ENCODE data around the gene RUNX1.

Gene RUNX1

DNA sequence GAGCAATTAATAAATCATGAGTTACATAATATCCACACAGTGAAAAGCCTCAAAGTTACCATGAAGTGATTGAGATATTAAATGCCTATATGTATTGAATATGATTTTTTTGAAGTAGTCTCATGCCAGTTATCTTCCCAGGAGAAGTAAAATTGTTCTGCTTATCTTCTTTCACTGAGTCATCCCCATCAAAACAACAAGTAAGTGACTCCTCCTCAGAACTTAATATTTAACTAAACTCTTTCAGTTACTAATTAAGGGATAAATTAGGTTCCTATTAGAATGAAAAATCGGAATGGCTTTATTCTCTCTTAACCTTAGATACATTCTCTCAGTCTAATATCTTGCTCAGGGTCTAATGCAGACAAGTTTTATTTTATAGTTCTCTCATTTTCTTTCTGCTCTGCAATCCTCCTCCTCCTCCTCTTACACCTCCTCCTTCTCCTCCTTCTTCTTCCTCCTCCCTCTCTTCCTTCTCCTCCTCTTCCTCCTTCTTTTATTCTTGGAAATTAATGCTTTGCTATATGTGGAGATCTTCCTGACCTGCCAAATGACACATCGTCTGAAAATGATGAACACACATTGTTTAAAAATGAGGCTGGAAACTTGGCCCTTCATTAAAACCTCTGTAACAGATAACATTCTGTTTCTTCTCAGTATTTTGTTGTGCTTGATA, 110.9 kb downstream of the RUNX1 start:
- H2AFZ ChIP-seq: no peak overlapping the region
- H3K9me3 ChIP-seq (ENCODE audit: control insufficient read depth, low read length): no peaks in the 10 kb centered on the region
- H3K27ac ChIP-seq: no peak overlapping the region
- TF ChIP-seq, protein P1, sequence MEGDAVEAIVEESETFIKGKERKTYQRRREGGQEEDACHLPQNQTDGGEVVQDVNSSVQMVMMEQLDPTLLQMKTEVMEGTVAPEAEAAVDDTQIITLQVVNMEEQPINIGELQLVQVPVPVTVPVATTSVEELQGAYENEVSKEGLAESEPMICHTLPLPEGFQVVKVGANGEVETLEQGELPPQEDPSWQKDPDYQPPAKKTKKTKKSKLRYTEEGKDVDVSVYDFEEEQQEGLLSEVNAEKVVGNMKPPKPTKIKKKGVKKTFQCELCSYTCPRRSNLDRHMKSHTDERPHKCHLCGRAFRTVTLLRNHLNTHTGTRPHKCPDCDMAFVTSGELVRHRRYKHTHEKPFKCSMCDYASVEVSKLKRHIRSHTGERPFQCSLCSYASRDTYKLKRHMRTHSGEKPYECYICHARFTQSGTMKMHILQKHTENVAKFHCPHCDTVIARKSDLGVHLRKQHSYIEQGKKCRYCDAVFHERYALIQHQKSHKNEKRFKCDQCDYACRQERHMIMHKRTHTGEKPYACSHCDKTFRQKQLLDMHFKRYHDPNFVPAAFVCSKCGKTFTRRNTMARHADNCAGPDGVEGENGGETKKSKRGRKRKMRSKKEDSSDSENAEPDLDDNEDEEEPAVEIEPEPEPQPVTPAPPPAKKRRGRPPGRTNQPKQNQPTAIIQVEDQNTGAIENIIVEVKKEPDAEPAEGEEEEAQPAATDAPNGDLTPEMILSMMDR (IDR thresholded peaks at IDR 0.05): no peak
- H3K4me2 ChIP-seq (ENCODE audit: low read length): no peak overlapping the region
- H3K4me1 ChIP-seq: no peaks in the 10 kb centered on the region
- no peaks in the 10 kb centered on the region for H3K36me3 ChIP-seq (ENCODE audit: control insufficient read depth, insufficient read depth, low read length)
- H3K9ac ChIP-seq: no peak overlapping the region
- no peaks in the 10 kb centered on the region for H3K27me3 ChIP-seq (ENCODE audit: control insufficient read depth, insufficient read depth, low read length)
- no peaks in the 10 kb centered on the region for H3K79me2 ChIP-seq
- H3K4me3 ChIP-seq (ENCODE audit: low read depth, low read length): no peak overlapping the region

DNA sequence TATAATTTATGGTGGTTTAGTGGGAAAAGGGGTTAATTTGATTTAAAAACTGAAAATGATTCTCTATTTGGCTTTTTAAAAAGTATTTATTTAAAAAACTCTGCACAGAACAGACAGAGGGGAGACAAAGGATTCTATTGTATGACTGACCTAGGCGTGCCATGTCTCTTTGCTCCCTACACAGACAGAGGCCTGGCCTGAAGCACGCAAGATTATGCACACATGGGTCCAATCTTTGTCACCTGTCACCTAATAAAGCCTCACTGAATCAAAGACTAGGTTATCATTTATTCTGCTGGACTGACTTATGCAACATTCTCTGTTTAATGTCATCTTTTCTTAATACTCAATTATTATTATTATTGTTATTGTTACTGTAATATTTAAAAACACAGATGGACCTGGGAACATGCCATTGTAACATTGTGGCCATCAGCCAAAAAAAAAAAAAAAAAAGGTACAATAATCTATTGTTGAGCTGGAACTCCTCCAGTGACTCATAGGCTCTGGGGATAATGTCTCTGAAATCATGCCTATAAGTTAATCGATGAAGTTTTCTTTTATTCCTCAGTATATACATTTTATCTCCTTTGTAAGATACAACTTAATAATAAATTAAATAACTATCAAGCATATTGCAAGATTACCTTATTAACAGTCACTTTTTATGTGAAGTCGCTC, 112.1 kb downstream of the RUNX1 start:
- no peaks in the 10 kb centered on the region for H3K4me1 ChIP-seq

DNA sequence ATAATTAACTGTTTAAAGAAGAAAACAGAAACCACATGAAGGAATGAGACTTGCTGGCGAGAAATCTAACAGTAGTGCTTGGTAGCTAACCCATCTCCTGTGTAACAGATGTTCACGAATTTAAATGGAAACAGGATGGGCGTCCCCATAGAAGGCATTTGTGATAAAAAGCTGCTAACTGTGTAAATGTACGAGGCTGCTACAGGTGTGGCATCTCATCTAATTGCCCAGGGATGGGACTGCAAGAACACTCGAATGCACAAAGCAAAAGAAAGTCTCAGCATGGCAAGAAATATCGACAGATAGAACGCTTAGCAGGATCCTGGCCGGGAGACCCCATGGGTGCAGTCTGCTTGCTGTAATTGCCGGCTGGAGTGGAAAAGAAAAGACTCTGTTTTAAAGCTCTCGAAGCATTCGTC, 112.7 kb downstream of the RUNX1 start:
- Histone ChIP-seq H2AFZ (no peak overlapping the region), H3K36me3 (ENCODE audit: control insufficient read depth, insufficient read depth, low read length) (no peaks in the 10 kb centered on the region), H3K79me2 (no peaks in the 10 kb centered on the region), H3K9ac (no peak overlapping the region), H3K27ac (no peak overlapping the region), H3K27me3 (ENCODE audit: control insufficient read depth, insufficient read depth, low read length) (no peaks in the 10 kb centered on the region), H3K4me2 (ENCODE audit: low read length) (no peak overlapping the region), H3K4me1 (no peaks in the 10 kb centered on the region), H3K9me3 (ENCODE audit: control insufficient read depth, low read length) (no peaks in the 10 kb centered on the region), H3K4me3 (ENCODE audit: low read depth, low read length) (no peak overlapping the region)
- TF ChIP-seq, protein P1 (IDR thresholded peaks at IDR 0.05): no peak

More for the DNA sequence above, 112.1 kb downstream of the RUNX1 start:
- no peaks in the 10 kb centered on the region for H3K79me2 ChIP-seq
- H3K27ac ChIP-seq: no peak overlapping the region
- no peaks in the 10 kb centered on the region for H3K9me3 ChIP-seq (ENCODE audit: control insufficient read depth, low read length)
- no peak overlapping the region for H3K9ac ChIP-seq
- no peaks in the 10 kb centered on the region for H3K36me3 ChIP-seq (ENCODE audit: control insufficient read depth, insufficient read depth, low read length)
- TF ChIP-seq, protein P1 (IDR thresholded peaks at IDR 0.05): no peak
- H3K4me2 ChIP-seq (ENCODE audit: low read length): no peak overlapping the region
- no peak overlapping the region for H3K4me3 ChIP-seq (ENCODE audit: low read depth, low read length)
- no peaks in the 10 kb centered on the region for H3K27me3 ChIP-seq (ENCODE audit: control insufficient read depth, insufficient read depth, low read length)
- H2AFZ ChIP-seq: no peak overlapping the region

DNA sequence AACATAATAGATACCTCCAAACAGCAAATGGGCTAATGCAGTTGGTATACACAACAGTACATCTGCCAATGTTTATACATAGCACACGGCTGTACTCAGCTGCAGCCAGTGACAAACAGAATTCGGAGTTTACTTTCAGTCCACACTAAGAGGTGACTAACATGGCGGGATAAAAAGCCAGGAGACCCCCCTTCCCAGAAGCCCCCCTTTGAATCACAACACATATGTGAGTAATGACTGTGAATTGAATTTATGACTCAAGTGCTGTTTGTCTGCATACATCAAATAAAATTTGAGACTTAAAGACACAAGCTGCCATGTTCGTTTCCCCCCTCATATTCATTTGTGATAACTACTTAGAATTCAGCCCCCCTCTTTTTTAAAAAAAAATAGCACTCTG, 113.2 kb downstream of the RUNX1 start:
- H2AFZ ChIP-seq: no peak overlapping the region
- H3K4me2 ChIP-seq (ENCODE audit: low read length): no peak overlapping the region
- H3K9me3 ChIP-seq (ENCODE audit: control insufficient read depth, low read length): no peaks in the 10 kb centered on the region
- TF ChIP-seq, protein P1 (IDR thresholded peaks at IDR 0.05): no peak
- H3K4me1 ChIP-seq: no peaks in the 10 kb centered on the region
- no peak overlapping the region for H3K4me3 ChIP-seq (ENCODE audit: low read depth, low read length)
- no peaks in the 10 kb centered on the region for H3K27me3 ChIP-seq (ENCODE audit: control insufficient read depth, insufficient read depth, low read length)
- H3K36me3 ChIP-seq (ENCODE audit: control insufficient read depth, insufficient read depth, low read length): no peaks in the 10 kb centered on the region
- no peak overlapping the region for H3K27ac ChIP-seq
- no peaks in the 10 kb centered on the region for H3K79me2 ChIP-seq
- H3K9ac ChIP-seq: no peak overlapping the region
